ENCODE measurements around the gene CCND1.

The CCND1 gene

GRCh38 chr11:69654001-69654659 lies 13.2 kb downstream of the CCND1 start:
- no peak for DNase-seq

GRCh38 chr11:69654660-69655478 lies 13.9 kb downstream of the CCND1 start:
- DNase-seq, result no peak

- DNase-seq, result no peak
Observed at GRCh38 chr11:69655479-69656428, 14.8 kb downstream of the CCND1 start.

GRCh38 chr11:69656536-69657455 lies 15.8 kb downstream of the CCND1 start:
- no peak for DNase-seq

- DNase-seq, result no peak
Observed at GRCh38 chr11:69657456-69657910, 16.5 kb downstream of the CCND1 start.

- no peak for DNase-seq
Observed at GRCh38 chr11:69657911-69658625, 17.1 kb downstream of the CCND1 start.

GRCh38 chr11:69658626-69659450 lies 17.9 kb downstream of the CCND1 start:
- no peak for DNase-seq

GRCh38 chr11:69659591-69659990 lies 18.6 kb downstream of the CCND1 start:
- no peak for DNase-seq

GRCh38 chr11:69660001-69660500 lies 19.1 kb downstream of the CCND1 start:
- no peak for DNase-seq

GRCh38 chr11:69661413-69661715 lies 20.4 kb downstream of the CCND1 start:
- no peak for DNase-seq

GRCh38 chr11:69662021-69662698 lies 21.2 kb downstream of the CCND1 start:
- no peak for DNase-seq

GRCh38 chr11:69662806-69663205 lies 21.9 kb downstream of the CCND1 start:
- no peak for DNase-seq

GRCh38 chr11:69663326-69663725 lies 22.4 kb downstream of the CCND1 start:
- no peak for DNase-seq

GRCh38 chr11:69664103-69664775 lies 23.3 kb downstream of the CCND1 start:
- no peak for DNase-seq

GRCh38 chr11:69664901-69665300 lies 23.9 kb downstream of the CCND1 start:
- no peak for DNase-seq

- DNase-seq, result no peak
Observed at GRCh38 chr11:69665669-69666068, 24.7 kb downstream of the CCND1 start.

- DNase-seq, result no peak
Observed at GRCh38 chr11:69666261-69666660, 25.3 kb downstream of the CCND1 start.

- DNase-seq, result no peak
Observed at GRCh38 chr11:69666752-69667536, 26.0 kb downstream of the CCND1 start.

All from NCI-H226 (cell line).